ENCODE data around the gene EIF1B. TPM values are rescaled to one million over a fixed set of nuclear protein-coding genes. Genes with fewer than 3 reads are reported as not detected.

Gene EIF1B
- total RNA-seq, 2 donors from 2014 or later: 63.9 to 131 TPM

DNA sequence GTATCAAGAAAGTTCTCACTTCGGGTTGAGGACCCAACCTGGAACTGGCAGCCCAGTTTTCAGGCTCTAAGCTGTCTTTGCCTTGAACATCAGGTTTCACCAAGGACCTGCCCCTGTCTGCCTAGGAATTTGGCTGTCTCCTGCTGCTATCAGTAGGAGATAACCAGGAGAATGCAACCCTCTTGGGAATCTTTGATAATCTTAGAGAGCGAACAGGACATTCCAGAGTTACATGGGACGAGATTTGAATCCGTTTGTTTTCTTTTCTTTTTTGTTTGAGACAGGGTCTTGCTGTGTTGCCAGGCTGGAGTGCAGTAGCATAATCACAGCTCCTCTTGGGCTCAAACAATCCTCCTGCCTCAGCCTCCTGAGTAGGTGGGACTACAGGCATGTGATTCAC lies 18.0 kb upstream of the EIF1B start:
- TF ChIP-seq CTCF (IDR thresholded peaks at IDR 0.05): no peak
- Histone ChIP-seq H3K4me3 (no peak overlapping the region), H3K9me3 (no peaks in the 10 kb centered on the region), H3K36me3 (no peaks in the 10 kb centered on the region), H3K27ac (peak overlapping the region; percentile 82 to 87), H3K27me3 (no peaks in the 10 kb centered on the region), H3K4me1 (peaks cover 0 to 24% of the 10 kb centered on the region in 2 donors)
- DNase-seq (ENCODE audit: low spot score): no peak

DNA sequence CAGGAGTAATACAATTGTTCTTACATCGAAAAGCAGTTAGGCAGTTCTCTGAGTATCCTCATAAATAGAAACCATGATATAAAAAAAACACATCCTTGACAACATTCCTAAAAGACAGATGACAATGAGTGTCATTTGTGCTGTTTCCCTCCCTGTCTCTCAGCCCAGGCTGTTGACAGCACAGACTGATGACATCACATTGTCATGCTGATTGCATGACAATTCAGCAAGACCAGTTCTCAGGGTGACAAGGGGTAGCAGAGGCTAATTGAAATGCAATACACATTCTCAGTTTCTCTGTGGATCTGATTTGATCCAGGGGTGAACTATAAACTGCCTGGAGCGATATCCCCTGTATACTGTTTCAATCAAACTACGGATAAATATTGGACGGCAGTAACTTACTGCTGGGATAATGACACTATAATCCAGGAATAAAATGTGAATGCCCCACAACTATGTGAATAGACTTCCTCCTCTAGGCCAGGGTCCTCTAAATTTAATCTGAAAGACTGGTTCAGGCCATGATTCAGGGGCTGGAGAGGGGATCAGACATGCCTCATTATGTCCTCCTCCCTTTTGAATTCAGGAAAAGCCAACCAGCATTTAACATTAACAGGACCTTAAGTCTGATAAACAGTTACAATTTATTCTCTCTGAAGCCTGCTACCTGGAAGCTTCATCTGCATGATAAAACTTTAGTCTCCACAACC lies 16.7 kb upstream of the EIF1B start:
- H3K4me1 ChIP-seq: peaks cover 0 to 24% of the 10 kb centered on the region in 2 donors
- no peaks in the 10 kb centered on the region for H3K36me3 ChIP-seq
- no peak for TF ChIP-seq CTCF (IDR thresholded peaks at IDR 0.05)
- DNase-seq (ENCODE audit: low spot score): no peak
- no peaks in the 10 kb centered on the region for H3K27me3 ChIP-seq
- no peak overlapping the region for H3K4me3 ChIP-seq
- no peaks in the 10 kb centered on the region for H3K9me3 ChIP-seq
- H3K27ac ChIP-seq: peak overlapping the region; percentile 82 to 87

DNA sequence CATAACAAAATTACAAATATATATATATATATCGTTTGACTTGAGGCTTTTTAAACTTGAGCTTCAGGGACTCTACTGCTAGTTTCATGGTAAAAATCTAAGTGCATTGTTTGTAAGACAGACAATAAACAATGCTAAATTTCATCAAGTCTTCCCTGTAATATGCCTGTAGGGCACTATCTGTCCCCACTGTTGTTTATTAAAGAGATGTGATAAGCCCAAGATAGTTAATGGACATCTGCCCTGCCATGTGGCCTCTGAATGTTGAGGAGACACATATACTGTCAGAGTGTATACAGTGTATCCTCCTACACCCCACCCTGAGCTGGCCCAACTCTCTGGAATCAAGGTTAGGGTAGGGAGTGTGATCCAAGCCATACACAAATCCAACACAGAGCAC lies 15.1 kb upstream of the EIF1B start:
- TF ChIP-seq CTCF (IDR thresholded peaks at IDR 0.05): no peak
- no peak overlapping the region for H3K4me3 ChIP-seq
- H3K27ac ChIP-seq: peak overlapping the region; percentile 20 to 87

DNA sequence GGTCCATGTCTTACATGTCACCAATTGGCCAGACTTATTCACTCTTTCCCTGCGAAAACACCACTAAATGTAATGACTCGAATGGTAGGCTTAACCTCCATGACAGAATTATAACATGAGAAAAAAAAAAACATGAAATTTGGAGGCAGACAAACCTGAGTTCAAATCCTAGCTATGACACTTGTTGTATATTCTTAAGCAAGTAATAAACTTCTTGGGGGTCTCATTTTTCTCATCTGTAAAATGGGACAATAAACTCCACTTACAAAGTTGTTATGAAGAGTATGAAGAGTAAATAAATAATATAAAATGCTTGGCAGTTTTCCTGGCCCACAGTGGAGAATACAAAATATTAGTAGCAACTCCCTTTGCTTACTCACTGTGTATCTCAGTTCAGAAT lies 11.4 kb upstream of the EIF1B start:
- no peak for TF ChIP-seq CTCF (IDR thresholded peaks at IDR 0.05)
- H3K4me1 ChIP-seq: peaks cover 0 to 28% of the 10 kb centered on the region in 2 donors
- H3K27me3 ChIP-seq: no peaks in the 10 kb centered on the region
- peaks cover 5% of the 10 kb centered on the region for H3K36me3 ChIP-seq
- no peak overlapping the region for H3K4me3 ChIP-seq
- H3K27ac ChIP-seq: no peak overlapping the region
- no peak for DNase-seq (ENCODE audit: low spot score)
- no peaks in the 10 kb centered on the region for H3K9me3 ChIP-seq

More for the DNA sequence above, 15.1 kb upstream of the EIF1B start:
- Histone ChIP-seq H3K27me3 (no peaks in the 10 kb centered on the region), H3K4me1 (peaks cover 0 to 27% of the 10 kb centered on the region in 2 donors), H3K36me3 (no peaks in the 10 kb centered on the region), H3K9me3 (no peaks in the 10 kb centered on the region)
- no peak for DNase-seq (ENCODE audit: low spot score)

- H3K27me3 ChIP-seq: no peaks in the 10 kb centered on the region
- peaks cover 0 to 29% of the 10 kb centered on the region in 2 donors for H3K4me1 ChIP-seq
- no peak for TF ChIP-seq CTCF (IDR thresholded peaks at IDR 0.05)
- H3K4me3 ChIP-seq: no peak overlapping the region
- H3K27ac ChIP-seq: peak overlapping the region in 1 of 2 donors; percentile 30
- no peaks in the 10 kb centered on the region for H3K9me3 ChIP-seq
- no peak for DNase-seq (ENCODE audit: low spot score)
- peaks cover 5% of the 10 kb centered on the region for H3K36me3 ChIP-seq
These were observed 10.3 kb upstream of the EIF1B start for GRCh38 chr3:40299130-40299720.

Measured in right atrium auricular region (tissue), 2 donors.